Ishikawa (cell line): ENCODE measurements around the gene ACTRT2.

Source experiments
- CEBPB ChIP-seq: IDR thresholded peaks from 2 replicates; pipeline ENCODE4 v1.6.1; 2012
- CREB1 ChIP-seq: IDR thresholded peaks from 2 replicates; pipeline ENCODE4 v1.6.1; 2012; ENCODE audit warnings: low read depth
- EGR1 ChIP-seq: IDR thresholded peaks from 2 replicates; pipeline ENCODE4 v1.6.1; 2012
- EP300 ChIP-seq: IDR thresholded peaks from 2 replicates; pipeline ENCODE4 v1.6.1; 2012; ENCODE audit warnings: borderline replicate concordance
- FOXM1 ChIP-seq: IDR thresholded peaks from 2 replicates; pipeline ENCODE4 v1.6.1; 2012; ENCODE audit warnings: low read depth, borderline replicate concordance
- MAX ChIP-seq: IDR thresholded peaks from 2 replicates; pipeline ENCODE4 v1.6.1; 2012
- NFIC ChIP-seq: IDR thresholded peaks from 2 replicates; pipeline ENCODE4 v1.6.1; 2012
- RAD21 ChIP-seq: IDR thresholded peaks from 2 replicates; pipeline ENCODE4 v1.6.1; 2012; ENCODE audit warnings: low read depth
- REST ChIP-seq: IDR thresholded peaks from 2 replicates; pipeline ENCODE4 v1.6.1; 2012; ENCODE audit warnings: low read depth, mild to moderate bottlenecking
- TAF1 ChIP-seq: IDR thresholded peaks from 2 replicates; pipeline ENCODE4 v1.6.1; 2012; ENCODE audit warnings: low read depth, mild to moderate bottlenecking
- TCF12 ChIP-seq: IDR thresholded peaks from 2 replicates; pipeline ENCODE4 v1.6.1; 2012; ENCODE audit warnings: low read depth
- TEAD4 ChIP-seq: IDR thresholded peaks from 2 replicates; pipeline ENCODE4 v1.6.1; 2012
- USF1 ChIP-seq: IDR thresholded peaks from 2 replicates; pipeline ENCODE4 v1.6.1; 2012
- YY1 ChIP-seq: IDR thresholded peaks from 2 replicates; pipeline ENCODE4 v1.6.1; 2012; ENCODE audit warnings: low read depth
- ZBTB7A ChIP-seq: IDR thresholded peaks from 2 replicates; pipeline ENCODE4 v1.6.1; 2012; ENCODE audit warnings: low read depth

The ACTRT2 gene

GRCh38 chr1:2999138-2999537 is 22.1 kb upstream of the ACTRT2 start:
- TF ChIP-seq YY1 (no peak), FOXM1 (no peak)

- TF ChIP-seq FOXM1 (no peak), CEBPB (no peak), TEAD4 (no peak), EGR1 (no peak), RAD21 (no peak), REST (no peak), USF1 (no peak), ZBTB7A (no peak)
Measured at GRCh38 chr1:2999571-2999970, 21.7 kb upstream of the ACTRT2 start.

- TF ChIP-seq REST (no peak), TAF1 (no peak), ZBTB7A (no peak), FOXM1 (no peak), EGR1 (no peak), TEAD4 (no peak), CEBPB (no peak), YY1 (no peak), USF1 (no peak), TCF12 (no peak), NFIC (no peak), MAX (no peak), RAD21 (no peak), EP300 (no peak), CREB1 (no peak)
Measured at GRCh38 chr1:3000214-3000613, 21.1 kb upstream of the ACTRT2 start.

- TF ChIP-seq TEAD4 (no peak), EGR1 (no peak), ZBTB7A (no peak), REST (no peak), CREB1 (no peak), YY1 (no peak), TCF12 (no peak), NFIC (no peak), TAF1 (no peak), EP300 (no peak), RAD21 (no peak), MAX (no peak), USF1 (no peak), CEBPB (no peak), FOXM1 (no peak)
Measured at GRCh38 chr1:3000671-3001470, 20.4 kb upstream of the ACTRT2 start.
